ENCODE results near the gene AVPR1B.

AVPR1B gene

GRCh38 chr1:206127336-206127735, 10.1 kb upstream of the AVPR1B start:
- DNase-seq (ENCODE audit: low read depth), result no peak
- TF ChIP-seq MYC (IDR thresholded peaks at IDR 0.05; ENCODE audit: low read depth, low read length) (no peak), POLR2A (IDR thresholded peaks at IDR 0.05; ENCODE audit: extremely low read depth, insufficient read length) (no peak), MAX (IDR thresholded peaks at IDR 0.05; ENCODE audit: low read depth, low read length) (no peak)
- TF ChIP-seq, protein P1, sequence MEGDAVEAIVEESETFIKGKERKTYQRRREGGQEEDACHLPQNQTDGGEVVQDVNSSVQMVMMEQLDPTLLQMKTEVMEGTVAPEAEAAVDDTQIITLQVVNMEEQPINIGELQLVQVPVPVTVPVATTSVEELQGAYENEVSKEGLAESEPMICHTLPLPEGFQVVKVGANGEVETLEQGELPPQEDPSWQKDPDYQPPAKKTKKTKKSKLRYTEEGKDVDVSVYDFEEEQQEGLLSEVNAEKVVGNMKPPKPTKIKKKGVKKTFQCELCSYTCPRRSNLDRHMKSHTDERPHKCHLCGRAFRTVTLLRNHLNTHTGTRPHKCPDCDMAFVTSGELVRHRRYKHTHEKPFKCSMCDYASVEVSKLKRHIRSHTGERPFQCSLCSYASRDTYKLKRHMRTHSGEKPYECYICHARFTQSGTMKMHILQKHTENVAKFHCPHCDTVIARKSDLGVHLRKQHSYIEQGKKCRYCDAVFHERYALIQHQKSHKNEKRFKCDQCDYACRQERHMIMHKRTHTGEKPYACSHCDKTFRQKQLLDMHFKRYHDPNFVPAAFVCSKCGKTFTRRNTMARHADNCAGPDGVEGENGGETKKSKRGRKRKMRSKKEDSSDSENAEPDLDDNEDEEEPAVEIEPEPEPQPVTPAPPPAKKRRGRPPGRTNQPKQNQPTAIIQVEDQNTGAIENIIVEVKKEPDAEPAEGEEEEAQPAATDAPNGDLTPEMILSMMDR (IDR thresholded peaks at IDR 0.05; ENCODE audit: low read depth, low read length), result no peak
- H3K4me3 ChIP-seq (ENCODE audit: low read depth, low read length), result no peak overlapping the region

DNA sequence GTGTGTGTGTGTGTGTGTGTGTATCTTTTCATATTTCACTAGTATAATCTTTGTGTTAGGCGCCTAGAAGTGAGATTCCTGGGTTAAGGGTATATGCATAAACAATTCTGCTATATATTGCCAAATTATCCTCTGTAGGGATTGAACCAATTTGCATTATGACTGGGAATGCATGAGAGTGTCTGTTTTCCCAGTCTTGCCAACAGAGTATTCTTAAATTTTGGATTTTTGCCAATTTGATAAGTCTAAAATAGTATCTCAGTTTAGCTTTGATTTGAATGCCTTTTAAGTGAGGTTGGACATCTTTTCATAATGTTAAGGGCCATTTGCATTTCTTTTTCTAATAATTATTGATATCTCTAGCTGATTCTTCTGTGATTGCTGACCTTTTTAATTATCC, 8.2 kb upstream of the AVPR1B start:
- no peak for TF ChIP-seq MYC (IDR thresholded peaks at IDR 0.05; ENCODE audit: low read depth, low read length)
- TF ChIP-seq, protein P1 (IDR thresholded peaks at IDR 0.05; ENCODE audit: low read depth, low read length), result no peak
- TF ChIP-seq POLR2A (IDR thresholded peaks at IDR 0.05; ENCODE audit: extremely low read depth, insufficient read length), result no peak
- TF ChIP-seq MAX (IDR thresholded peaks at IDR 0.05; ENCODE audit: low read depth, low read length), result no peak
- DNase-seq (ENCODE audit: low read depth), result no peak
- H3K4me3 ChIP-seq (ENCODE audit: low read depth, low read length), result no peak overlapping the region

GRCh38 chr1:206122686-206123085, 5.5 kb upstream of the AVPR1B start:
- H3K4me3 ChIP-seq (ENCODE audit: low read depth, low read length), result no peak overlapping the region

DNA sequence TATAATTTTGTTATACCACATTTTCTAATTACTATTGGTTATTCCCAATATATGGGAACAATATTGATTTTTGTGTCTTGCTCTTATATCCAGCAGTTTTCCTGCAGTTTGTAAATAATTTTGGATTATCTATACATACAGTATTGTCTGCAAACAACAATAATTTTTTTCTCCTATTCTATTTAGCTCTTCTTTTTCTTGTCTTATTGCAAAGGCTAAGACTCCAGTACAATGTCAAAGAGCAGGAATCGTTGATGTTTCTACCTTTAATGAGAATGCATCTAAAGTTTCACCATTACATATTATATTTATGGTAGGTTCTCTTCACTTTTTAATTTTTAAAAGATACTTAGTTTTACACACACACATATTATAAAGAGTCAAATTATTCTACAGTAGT, 4.1 kb upstream of the AVPR1B start:
- no peak overlapping the region for H3K4me3 ChIP-seq (ENCODE audit: low read depth, low read length)
- no peak for DNase-seq (ENCODE audit: low read depth)
- TF ChIP-seq MYC (IDR thresholded peaks at IDR 0.05; ENCODE audit: low read depth, low read length), result no peak

More at GRCh38 chr1:206122686-206123085, 5.5 kb upstream of the AVPR1B start:
- no peak for TF ChIP-seq MAX (IDR thresholded peaks at IDR 0.05; ENCODE audit: low read depth, low read length)
- TF ChIP-seq MYC (IDR thresholded peaks at IDR 0.05; ENCODE audit: low read depth, low read length), result no peak
- TF ChIP-seq, protein P1 (IDR thresholded peaks at IDR 0.05; ENCODE audit: low read depth, low read length), result no peak
- TF ChIP-seq POLR2A (IDR thresholded peaks at IDR 0.05; ENCODE audit: extremely low read depth, insufficient read length), result no peak
- no peak for DNase-seq (ENCODE audit: low read depth)

DNA sequence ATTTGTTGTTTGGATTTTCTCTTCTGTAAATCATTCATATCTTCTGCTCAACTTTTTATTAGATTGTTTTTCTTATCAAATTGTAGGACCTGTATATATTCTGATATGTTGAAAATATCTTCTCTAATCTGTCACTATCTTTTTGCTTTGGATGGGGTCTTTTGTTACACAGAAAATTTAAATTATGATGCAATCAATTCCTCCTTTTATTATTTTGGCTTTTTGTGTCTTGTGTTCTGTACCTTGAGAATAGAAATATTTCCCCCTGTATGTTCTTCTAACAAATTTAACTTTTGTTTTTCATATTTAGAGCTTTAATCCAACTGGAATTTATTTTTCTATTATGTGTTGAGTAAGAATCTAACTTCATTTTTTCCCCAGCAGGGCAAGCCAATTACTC, 3.2 kb upstream of the AVPR1B start:
- no peak for DNase-seq (ENCODE audit: low read depth)
- TF ChIP-seq, protein P1 (IDR thresholded peaks at IDR 0.05; ENCODE audit: low read depth, low read length), result no peak
- no peak for TF ChIP-seq POLR2A (IDR thresholded peaks at IDR 0.05; ENCODE audit: extremely low read depth, insufficient read length)
- no peak for TF ChIP-seq MYC (IDR thresholded peaks at IDR 0.05; ENCODE audit: low read depth, low read length)
- no peak overlapping the region for H3K4me3 ChIP-seq (ENCODE audit: low read depth, low read length)

GRCh38 chr1:206116873-206117150, 376 bp downstream of the AVPR1B start:
- no peak for TF ChIP-seq MYC (IDR thresholded peaks at IDR 0.05; ENCODE audit: low read depth, low read length)
- TF ChIP-seq MAX (IDR thresholded peaks at IDR 0.05; ENCODE audit: low read depth, low read length), result no peak
- no peak for TF ChIP-seq POLR2A (IDR thresholded peaks at IDR 0.05; ENCODE audit: extremely low read depth, insufficient read length)
- TF ChIP-seq, protein P1 (IDR thresholded peaks at IDR 0.05; ENCODE audit: low read depth, low read length), result no peak
- no peak overlapping the region for H3K4me3 ChIP-seq (ENCODE audit: low read depth, low read length)

More at GRCh38 chr1:206116873-206117150, 376 bp downstream of the AVPR1B start:
- DNase-seq (ENCODE audit: low read depth), result no peak
